GM12864 (cell line): ENCODE results near the gene CFAP97.

ENCODE experiments used
- DNase-seq: peaks from one replicate; pipeline ENCODE4 v3.0.0-alpha.2; 2011; ENCODE audit warnings: low read depth
- H3K4me3 ChIP-seq: 2 replicates; pipeline ENCODE4 v1.5.1; 2011; ENCODE audit warnings: mild to moderate bottlenecking, low read depth, low read length, control low read depth
- TF ChIP-seq, protein P1 (sequence below): IDR thresholded peaks from 2 replicates; pipeline ENCODE4 v1.5.1; 2011; ENCODE audit warnings: low read depth, mild to moderate bottlenecking, moderate library complexity, low read length, control low read depth, inconsistent platforms; ENCODE audit errors: missing control alignments

Gene CFAP97

DNA sequence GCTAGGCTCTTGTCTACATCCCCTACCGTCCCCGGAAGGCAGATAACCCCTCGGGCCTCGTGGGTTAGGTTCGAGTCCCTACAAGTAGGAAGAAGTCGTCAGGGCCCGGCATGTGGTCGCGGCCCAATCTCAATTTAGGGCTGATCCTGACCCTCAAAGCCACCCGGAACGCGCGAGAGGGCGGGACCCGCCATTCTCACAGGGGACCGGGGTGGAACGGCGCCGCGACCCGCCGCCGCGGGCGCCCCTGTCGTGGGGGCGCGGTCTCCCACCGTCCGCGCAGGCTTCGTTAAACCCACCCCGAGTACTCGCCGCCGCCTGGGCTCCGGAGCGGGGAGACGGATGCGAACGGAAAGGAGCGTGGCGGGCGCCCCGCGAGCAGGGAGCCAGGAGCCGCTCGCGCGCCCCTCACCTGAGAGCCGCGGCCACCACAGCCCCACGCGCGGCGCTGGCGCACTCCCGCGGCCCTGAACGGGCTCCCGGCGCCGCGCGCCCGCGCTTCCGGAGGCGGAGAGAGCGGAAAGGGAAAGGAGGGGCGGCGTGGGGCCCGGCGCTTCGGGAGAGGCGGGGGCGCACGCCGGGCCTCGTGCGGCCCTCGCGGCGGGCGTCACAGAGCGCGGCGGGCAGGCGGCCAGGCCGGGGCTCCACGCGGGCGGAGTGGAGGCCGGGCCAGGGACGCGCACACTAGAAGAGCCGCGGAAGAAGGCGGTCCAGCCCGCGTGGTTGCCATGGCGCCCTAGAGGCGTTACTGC, at the start of gene CFAP97:
Gene CFAP97, minus strand, starts transcription at position 515 of the 752 bp plus-strand sequence. CDS start 12,804 bp downstream, outside the sequence.
- H3K4me3 ChIP-seq, result peak within 1 kb of the TSS; percentile 94
- TF ChIP-seq, protein P1, sequence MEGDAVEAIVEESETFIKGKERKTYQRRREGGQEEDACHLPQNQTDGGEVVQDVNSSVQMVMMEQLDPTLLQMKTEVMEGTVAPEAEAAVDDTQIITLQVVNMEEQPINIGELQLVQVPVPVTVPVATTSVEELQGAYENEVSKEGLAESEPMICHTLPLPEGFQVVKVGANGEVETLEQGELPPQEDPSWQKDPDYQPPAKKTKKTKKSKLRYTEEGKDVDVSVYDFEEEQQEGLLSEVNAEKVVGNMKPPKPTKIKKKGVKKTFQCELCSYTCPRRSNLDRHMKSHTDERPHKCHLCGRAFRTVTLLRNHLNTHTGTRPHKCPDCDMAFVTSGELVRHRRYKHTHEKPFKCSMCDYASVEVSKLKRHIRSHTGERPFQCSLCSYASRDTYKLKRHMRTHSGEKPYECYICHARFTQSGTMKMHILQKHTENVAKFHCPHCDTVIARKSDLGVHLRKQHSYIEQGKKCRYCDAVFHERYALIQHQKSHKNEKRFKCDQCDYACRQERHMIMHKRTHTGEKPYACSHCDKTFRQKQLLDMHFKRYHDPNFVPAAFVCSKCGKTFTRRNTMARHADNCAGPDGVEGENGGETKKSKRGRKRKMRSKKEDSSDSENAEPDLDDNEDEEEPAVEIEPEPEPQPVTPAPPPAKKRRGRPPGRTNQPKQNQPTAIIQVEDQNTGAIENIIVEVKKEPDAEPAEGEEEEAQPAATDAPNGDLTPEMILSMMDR, result no peak
- no peak for DNase-seq

DNA sequence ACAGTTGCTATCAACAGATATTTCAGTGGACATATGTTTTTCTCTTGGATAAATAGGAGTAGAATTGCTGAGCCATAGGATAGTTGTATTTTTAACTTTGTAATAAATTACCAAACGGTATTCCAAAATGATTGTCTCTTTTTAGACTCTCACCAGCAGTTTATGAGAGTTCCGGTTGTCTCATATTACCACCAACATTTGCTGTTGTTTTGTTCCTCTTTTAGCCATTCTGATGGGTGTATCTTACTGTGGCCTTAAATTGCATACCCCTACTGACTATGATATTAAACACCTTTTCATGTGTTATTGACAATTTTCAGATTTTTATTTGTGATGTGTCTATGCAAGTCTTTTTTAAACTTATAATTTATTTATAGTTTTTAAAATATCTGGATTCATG, 45.3 kb upstream of the CFAP97 start:
- TF ChIP-seq, protein P1, result no peak
- DNase-seq, result no peak
- no peak overlapping the region for H3K4me3 ChIP-seq

DNA sequence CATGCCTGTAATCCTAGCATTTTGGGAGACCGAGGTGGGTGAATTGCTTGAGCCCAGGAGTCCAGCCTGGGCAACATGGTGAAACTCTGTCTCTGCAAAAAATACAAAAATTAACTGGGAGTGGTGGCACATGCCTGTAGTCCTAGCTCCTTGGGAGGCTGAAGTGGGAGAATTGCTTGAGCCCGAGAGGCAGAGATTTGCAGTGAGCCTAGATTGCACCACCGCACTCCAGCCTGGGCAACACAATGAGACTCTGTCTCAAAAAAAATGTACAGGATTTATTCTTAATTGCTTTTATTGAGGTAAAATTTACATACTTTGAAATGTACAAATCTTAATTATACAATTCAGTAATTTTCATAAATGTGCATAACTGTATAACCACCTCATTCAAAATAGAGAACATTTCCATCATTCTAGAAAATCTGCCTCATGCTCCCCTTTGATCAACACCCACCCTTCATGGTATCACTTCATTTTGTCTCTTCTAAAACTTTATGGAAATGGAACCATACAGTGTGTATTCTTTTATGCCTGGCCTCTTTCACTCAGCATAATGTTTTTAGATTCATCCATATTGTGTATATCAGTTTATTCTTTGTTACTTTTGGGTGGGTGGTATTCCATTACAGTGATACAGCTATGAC, 44.7 kb upstream of the CFAP97 start:
- DNase-seq, result no peak
- TF ChIP-seq, protein P1, result no peak
- H3K4me3 ChIP-seq, result no peak overlapping the region

DNA sequence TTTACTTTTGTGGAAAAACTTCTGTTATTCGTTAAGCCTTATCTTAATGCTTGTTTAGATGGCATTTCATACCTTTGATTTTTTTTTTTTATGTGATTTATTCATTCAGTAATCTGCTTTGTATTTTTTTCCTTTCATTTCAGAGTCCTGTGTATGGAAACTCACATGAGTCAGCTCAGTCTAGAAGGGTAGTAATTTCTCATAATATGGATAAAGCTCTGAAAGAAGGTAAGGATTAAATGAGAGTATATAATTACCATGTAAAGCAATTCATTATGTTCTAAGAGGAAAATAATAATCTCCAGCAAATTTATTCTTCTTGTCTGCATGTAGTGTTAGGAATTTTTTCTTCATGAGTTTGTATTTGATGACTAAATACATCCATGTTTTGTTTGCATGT, 43.4 kb upstream of the CFAP97 start:
- no peak overlapping the region for H3K4me3 ChIP-seq
- TF ChIP-seq, protein P1, result no peak
- no peak for DNase-seq

DNA sequence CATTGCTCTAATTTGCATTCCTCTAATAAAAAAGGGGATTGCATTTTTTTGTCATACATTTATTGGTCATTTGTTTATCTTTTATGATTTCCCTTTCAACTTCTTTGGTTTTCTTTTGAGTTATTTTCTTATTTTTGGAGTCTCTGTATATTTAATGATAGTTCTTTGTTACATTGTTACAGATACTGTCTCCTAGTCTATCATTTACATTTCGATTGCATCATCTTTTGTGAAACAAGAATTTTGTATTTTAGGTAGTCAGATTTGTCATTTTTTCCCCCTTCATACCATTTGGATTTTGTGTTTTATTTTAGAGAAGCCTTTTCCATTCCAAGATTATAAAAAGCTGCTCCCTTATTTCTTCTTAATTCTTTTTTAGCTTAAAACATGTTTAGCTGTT, 42.7 kb upstream of the CFAP97 start:
- H3K4me3 ChIP-seq, result no peak overlapping the region
- TF ChIP-seq, protein P1, result no peak
- DNase-seq, result no peak

DNA sequence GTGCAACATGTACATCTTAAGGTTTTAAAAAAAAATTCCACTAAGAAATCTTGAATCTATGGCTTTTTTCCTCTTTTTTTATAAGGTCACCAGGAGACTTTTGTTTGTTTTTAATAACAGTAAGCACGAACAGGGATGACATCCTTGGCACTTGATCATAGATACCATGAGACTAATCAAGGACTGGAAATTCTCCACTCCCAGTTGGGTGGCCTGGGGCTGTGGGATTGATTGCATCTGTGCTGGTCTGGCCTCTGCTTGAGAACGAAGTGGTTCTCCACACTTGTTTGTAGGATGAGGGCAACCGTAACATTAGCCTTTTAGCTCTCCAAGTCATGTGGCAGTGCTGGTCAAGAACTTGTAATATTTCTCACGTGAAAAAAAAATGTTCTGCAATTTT, 41.0 kb upstream of the CFAP97 start:
- TF ChIP-seq, protein P1, result no peak
- DNase-seq, result no peak
- H3K4me3 ChIP-seq, result no peak overlapping the region
